GM12872 (cell line): ENCODE results near the gene DHX58.
A peak's percentile ranks its signal among the peaks of the same experiment; 100 is the strongest.

Experiments
- CTCF ChIP-seq: IDR thresholded peaks from 3 replicates; pipeline ENCODE4 v1.5.1; 2011; ENCODE audit warnings: low read depth, mild to moderate bottlenecking, low read length, moderate library complexity; ENCODE audit not compliant: insufficient read depth

Gene DHX58

GRCh38 chr17:42067371-42068091 is 45.0 kb downstream of the DHX58 start:
- peak; percentile 97 for TF ChIP-seq CTCF

- no peak for TF ChIP-seq CTCF
Observed at GRCh38 chr17:42065201-42065600, 47.3 kb downstream of the DHX58 start.

- no peak for TF ChIP-seq CTCF
Observed at GRCh38 chr17:42062681-42063080, 49.8 kb downstream of the DHX58 start.

- TF ChIP-seq CTCF = no peak
Observed at GRCh38 chr17:42061646-42062487, 50.6 kb downstream of the DHX58 start.

GRCh38 chr17:42060231-42060630 is 52.3 kb downstream of the DHX58 start:
- TF ChIP-seq CTCF = no peak

GRCh38 chr17:42059815-42060214 is 52.7 kb downstream of the DHX58 start:
- no peak for TF ChIP-seq CTCF

- no peak for TF ChIP-seq CTCF
Observed at GRCh38 chr17:42058063-42058462, 54.5 kb downstream of the DHX58 start.
